Gastroesophageal sphincter (tissue), 4 donors: ENCODE data around the gene DIP2C. TPM values are rescaled to one million over a fixed set of nuclear protein-coding genes. Genes with fewer than 3 reads are reported as not detected.

Experiments
- ATAC-seq: fragments of 150-250 bp; one replicate; pipeline ENCODE4 v1.9.1; 2016; ENCODE audit warnings: mild to moderate bottlenecking, moderate library complexity
- H3K27ac ChIP-seq, 4 donors: fragments of 200-600 bp; sonication (generic) in 3 of 4; 1 replicate in 3 of 4; 2 replicates in 1 of 4; pipeline ENCODE4 v1.5.1; 2016 to 2019
- H3K27me3 ChIP-seq: fragments of 200-600 bp; sonication (generic); one replicate; pipeline ENCODE4 v1.5.1; 2019
- H3K36me3 ChIP-seq, 2 donors: fragments of 200-600 bp; sonication (generic); one replicate each; pipeline ENCODE4 v1.5.1; 2019; ENCODE audit warnings: control low read depth in 1 of 2
- H3K4me1 ChIP-seq, 3 donors: fragments of 200-600 bp; sonication (generic); 1 replicate in 2 of 3; 2 replicates in 1 of 3; pipeline ENCODE4 v1.5.1; 2016 to 2019; ENCODE audit warnings: control low read depth in 2 of 3
- H3K4me3 ChIP-seq, 2 donors: fragments of 200-600 bp; sonication (generic); one replicate each; pipeline ENCODE4 v1.5.1; 2019; ENCODE audit warnings: mild to moderate bottlenecking in 1 of 2, moderate library complexity in 1 of 2
- H3K9me3 ChIP-seq, 3 donors: fragments of 200-600 bp; sonication (generic); one replicate each; pipeline ENCODE4 v1.5.1; 2017 to 2019; ENCODE audit warnings: control low read depth in 2 of 3
- CTCF ChIP-seq, 4 experiments: fragments of 200-600 bp in 2 of 4; fragments of 450-650 bp in 2 of 4; sonication (generic) in 1 of 4; IDR thresholded peaks; one replicate each; pipeline ENCODE4 v1.5.1; 2017 to 2019; ENCODE audit warnings: antibody characterized with exemption in 4 of 4, mild to moderate bottlenecking in 2 of 4, moderate library complexity in 2 of 4
- EP300 ChIP-seq: sonication (generic); formaldehyde crosslinking; IDR thresholded peaks from one replicate; pipeline ENCODE4 v1.6.1; 2017; ENCODE audit warnings: antibody characterized with exemption, mild to moderate bottlenecking
- POLR2A ChIP-seq, 2 donors: fragments of 450-650 bp; IDR thresholded peaks; one replicate each; pipeline ENCODE4 v1.6.1; 2017; ENCODE audit warnings: antibody characterized with exemption in 2 of 2, mild to moderate bottlenecking in 2 of 2, moderate library complexity in 1 of 2
- POLR2AphosphoS5 ChIP-seq: sonication (generic); formaldehyde crosslinking; IDR thresholded peaks from one replicate; pipeline ENCODE4 v1.6.1; 2017; ENCODE audit warnings: antibody characterized with exemption
- WGBS, 2 donors: methylation state at CpG; one replicate each; pipeline ENCODE4 v1.1.5; 2018; ENCODE audit warnings: low coverage in 1 of 2; 5-methylcytosine and 5-hydroxymethylcytosine counted together
- total RNA-seq, 4 donors: library from RNA; depleted of rRNA; stranded (reverse); fragments of >200 nt; gene quantifications; one replicate each; pipeline ENCODE4 v1.1.0, GENCODE V29; 2016

DIP2C gene
- total RNA-seq, 4 donors from 2014 or later = 40.8 to 73.8 (median 47.7) TPM

GRCh38 chr10:727162-727790 lies 37.8 kb upstream of the DIP2C start:
- H3K27ac ChIP-seq = no peak overlapping the region
- no peaks in the 10 kb centered on the region for H3K36me3 ChIP-seq
- 60 to 66% methylated on average over 4 to 9 of the region's 15 CpGs for WGBS, 2 donors
- H3K4me3 ChIP-seq = no peak overlapping the region
- peak; percentile 36 for ATAC-seq
- peaks cover 6% of the 10 kb centered on the region for H3K27me3 ChIP-seq
- TF ChIP-seq CTCF (IDR thresholded peaks at IDR 0.05) (no peak), POLR2A (IDR thresholded peaks at IDR 0.05) (no peak), EP300 (no peak), POLR2AphosphoS5 (no peak)
- no peaks in the 10 kb centered on the region for H3K4me1 ChIP-seq
- H3K9me3 ChIP-seq = no peaks in the 10 kb centered on the region

GRCh38 chr10:725786-726185 lies 36.3 kb upstream of the DIP2C start:
- Histone ChIP-seq H3K9me3 (no peaks in the 10 kb centered on the region), H3K27me3 (no peaks in the 10 kb centered on the region), H3K36me3 (no peaks in the 10 kb centered on the region), H3K4me1 (no peaks in the 10 kb centered on the region), H3K27ac (no peak overlapping the region), H3K4me3 (no peak overlapping the region)
- peak; percentile 22 for ATAC-seq
- 33% methylated on average over 1 of the region's 11 CpGs; no CpG with 5 or more reads in 1 of the 2 donors for WGBS, 2 donors
- no peak for TF ChIP-seq POLR2AphosphoS5
- no peak for TF ChIP-seq CTCF (IDR thresholded peaks at IDR 0.05)
- TF ChIP-seq EP300 = no peak
- TF ChIP-seq POLR2A (IDR thresholded peaks at IDR 0.05) = no peak

DNA sequence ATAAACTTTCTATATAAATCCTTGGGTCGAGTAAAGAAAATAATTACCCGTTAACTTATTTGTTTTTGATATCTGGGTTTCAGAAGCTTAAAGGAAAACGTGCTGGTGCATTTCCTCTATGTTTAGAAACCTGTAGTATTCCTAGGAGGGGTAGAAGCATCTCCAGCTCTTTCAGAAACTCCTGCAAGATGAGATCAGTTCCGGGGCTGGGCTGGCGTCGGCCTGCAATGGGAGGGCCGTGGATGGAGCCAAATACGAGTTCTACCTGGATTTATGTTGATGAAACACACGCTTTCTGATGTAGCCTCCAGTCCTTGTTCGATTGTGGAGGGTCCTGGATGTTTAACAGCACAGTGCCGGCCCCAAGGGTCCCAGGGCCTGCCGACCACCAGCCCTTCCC lies 35.8 kb upstream of the DIP2C start:
- Histone ChIP-seq H3K9me3 (no peaks in the 10 kb centered on the region), H3K27me3 (no peaks in the 10 kb centered on the region), H3K4me3 (no peak overlapping the region), H3K4me1 (no peaks in the 10 kb centered on the region), H3K36me3 (no peaks in the 10 kb centered on the region), H3K27ac (no peak overlapping the region)
- WGBS, 2 donors = 61 to 84% methylated on average over 7 of the region's 12 CpGs
- TF ChIP-seq EP300 (no peak), POLR2A (IDR thresholded peaks at IDR 0.05) (no peak), CTCF (IDR thresholded peaks at IDR 0.05) (no peak), POLR2AphosphoS5 (no peak)
- ATAC-seq = no peak

DNA sequence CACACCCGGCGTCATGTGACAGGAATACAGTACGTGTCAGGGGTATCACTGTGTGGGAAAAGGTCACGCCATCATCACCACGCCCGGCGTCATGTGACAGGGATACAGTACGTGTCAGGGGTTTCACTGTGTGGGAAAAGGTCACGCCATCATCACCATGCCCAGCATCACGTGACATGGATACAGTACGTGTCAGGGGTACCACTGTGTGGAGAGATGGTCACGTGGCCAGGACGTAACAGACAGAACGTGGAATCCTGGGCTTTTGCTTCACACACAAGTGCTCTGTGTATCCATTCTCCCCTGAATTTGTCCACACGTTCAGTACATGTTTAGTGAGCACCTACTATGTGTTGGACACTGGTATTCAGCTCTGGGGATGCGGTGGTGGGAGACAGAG lies 34.5 kb upstream of the DIP2C start:
- no peaks in the 10 kb centered on the region for H3K27me3 ChIP-seq
- no peaks in the 10 kb centered on the region for H3K4me1 ChIP-seq
- H3K36me3 ChIP-seq = no peaks in the 10 kb centered on the region
- no peak for TF ChIP-seq POLR2AphosphoS5
- no peak for TF ChIP-seq CTCF (IDR thresholded peaks at IDR 0.05)
- TF ChIP-seq EP300 = no peak
- no peak for TF ChIP-seq POLR2A (IDR thresholded peaks at IDR 0.05)
- WGBS, 2 donors = 88 to 93% methylated on average over 4 to 14 of the region's 16 CpGs
- no peaks in the 10 kb centered on the region for H3K9me3 ChIP-seq
- H3K27ac ChIP-seq = no peak overlapping the region
- ATAC-seq = no peak
- H3K4me3 ChIP-seq = no peak overlapping the region

GRCh38 chr10:722281-723060 lies 33.0 kb upstream of the DIP2C start:
- no peak overlapping the region for H3K27ac ChIP-seq
- no peak for TF ChIP-seq POLR2AphosphoS5
- no peak for TF ChIP-seq EP300
- no peak for TF ChIP-seq POLR2A (IDR thresholded peaks at IDR 0.05)
- TF ChIP-seq CTCF (IDR thresholded peaks at IDR 0.05) = no peak
- no peaks in the 10 kb centered on the region for H3K9me3 ChIP-seq
- H3K4me3 ChIP-seq = no peak overlapping the region
- no peak for ATAC-seq
- 88 to 90% methylated on average over 5 to 8 of the region's 26 CpGs for WGBS, 2 donors
- no peaks in the 10 kb centered on the region for H3K4me1 ChIP-seq
- no peaks in the 10 kb centered on the region for H3K36me3 ChIP-seq
- no peaks in the 10 kb centered on the region for H3K27me3 ChIP-seq
